ENCODE measurements around the gene MIEF1.

The MIEF1 gene

GRCh38 chr22:39487826-39488520 is 14.1 kb upstream of the MIEF1 start:
- Histone ChIP-seq H3K27me3 (ENCODE audit: control insufficient read depth in 3 of 3, insufficient read depth in 3 of 3, low read depth in 1 of 3, low read length in 3 of 3) (no peaks in the 10 kb centered on the region), H2AFZ (ENCODE audit: low read length) (no peak overlapping the region), H2AK5ac (ENCODE audit: low read depth, low read length) (no peak overlapping the region), H3K23ac (ENCODE audit: low read depth, low read length, poor library complexity) (no peak overlapping the region), H3K27ac (replicated peaks; ENCODE audit: low read length) (no peak overlapping the region), H2BK5ac (ENCODE audit: low read length) (no peak overlapping the region), H3K4ac (ENCODE audit: low read length) (no peak overlapping the region), H3K79me1 (ENCODE audit: low read depth, low read length) (peaks cover 1% of the 10 kb centered on the region), H4K8ac (ENCODE audit: low read depth, low read length) (no peak overlapping the region), H2BK120ac (ENCODE audit: low read depth, low read length) (no peak overlapping the region), H3K9ac (ENCODE audit: low read depth, low read length, poor library complexity) (no peak overlapping the region), H3K36me3 (replicated peaks in 1 of 2; ENCODE audit: control insufficient read depth in 2 of 2, insufficient read depth in 2 of 2, low read length in 2 of 2) (peaks cover 0 to 16% of the 10 kb centered on the region in 2 donors), H4K91ac (ENCODE audit: low read depth, low read length, poor library complexity) (no peak overlapping the region), H3K4me3 (ENCODE audit: low read length in 2 of 2) (no peak overlapping the region), H3K4me1 (ENCODE audit: control insufficient read depth in 2 of 2, insufficient read depth in 1 of 2, low read depth in 1 of 2, low read length in 2 of 2) (peaks cover 0 to 2% of the 10 kb centered on the region in 2 donors), H2BK12ac (ENCODE audit: low read length) (no peak overlapping the region), H3K14ac (ENCODE audit: low read length) (no peak overlapping the region), H3K18ac (ENCODE audit: low read length) (no peak overlapping the region), H3K9me3 (replicated peaks in 1 of 2; ENCODE audit: control insufficient read depth in 2 of 2, insufficient read depth in 1 of 2, low read depth in 1 of 2, low read length in 2 of 2) (no peaks in the 10 kb centered on the region), H2BK15ac (ENCODE audit: low read length) (no peak overlapping the region), H3K4me2 (ENCODE audit: insufficient read depth, low read length, poor library complexity, severe bottlenecking) (no peak overlapping the region)
- WGBS, 2 donors (ENCODE audit: extremely low coverage in 2 of 2, insufficient read length in 2 of 2, insufficient replicate concordance in 1 of 2) = no CpG with 5 or more reads among the region's 70 CpGs
- DNase-seq (ENCODE audit: low spot score) = no peak

DNA sequence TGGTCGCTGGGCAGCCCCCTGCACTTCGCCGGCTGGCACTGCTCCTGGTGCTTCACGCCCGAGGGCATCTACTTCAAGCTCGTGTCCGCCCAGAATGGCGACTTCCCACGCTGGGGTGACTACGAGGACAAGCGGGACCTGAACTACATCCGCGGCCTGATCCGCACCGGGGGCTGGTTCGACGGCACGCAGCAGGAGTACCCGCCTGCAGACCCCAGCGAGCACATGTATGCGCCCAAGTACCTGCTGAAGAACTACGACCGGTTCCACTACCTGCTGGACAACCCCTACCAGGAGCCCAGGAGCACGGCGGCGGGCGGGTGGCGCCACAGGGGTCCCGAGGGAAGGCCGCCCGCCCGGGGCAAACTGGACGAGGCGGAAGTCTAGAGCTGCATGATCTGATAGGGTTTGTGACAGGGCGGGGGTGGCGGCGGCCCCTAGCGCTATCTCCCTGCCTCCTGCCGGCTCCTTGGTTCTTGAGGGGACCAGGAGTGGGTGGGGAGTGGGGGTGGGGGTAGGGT is 13.5 kb upstream of the MIEF1 start:
- no peak overlapping the region for H2AK5ac ChIP-seq (ENCODE audit: low read depth, low read length)
- no peak overlapping the region for H2AFZ ChIP-seq (ENCODE audit: low read length)
- no peak overlapping the region for H2BK120ac ChIP-seq (ENCODE audit: low read depth, low read length)
- H3K4me1 ChIP-seq (ENCODE audit: control insufficient read depth in 2 of 2, insufficient read depth in 1 of 2, low read depth in 1 of 2, low read length in 2 of 2) = peaks cover 0 to 2% of the 10 kb centered on the region in 2 donors
- no peak overlapping the region for H3K18ac ChIP-seq (ENCODE audit: low read length)
- peaks cover 0 to 16% of the 10 kb centered on the region in 2 donors for H3K36me3 ChIP-seq (replicated peaks in 1 of 2; ENCODE audit: control insufficient read depth in 2 of 2, insufficient read depth in 2 of 2, low read length in 2 of 2)
- no CpG with 5 or more reads among the region's 39 CpGs for WGBS, 2 donors (ENCODE audit: extremely low coverage in 2 of 2, insufficient read length in 2 of 2, insufficient replicate concordance in 1 of 2)
- no peak overlapping the region for H3K4me2 ChIP-seq (ENCODE audit: insufficient read depth, low read length, poor library complexity, severe bottlenecking)
- peak overlapping the region; percentile 40 for H3K23ac ChIP-seq (ENCODE audit: low read depth, low read length, poor library complexity)
- no peak overlapping the region for H2BK15ac ChIP-seq (ENCODE audit: low read length)
- no peak overlapping the region for H3K4me3 ChIP-seq (ENCODE audit: low read length in 2 of 2)
- H4K8ac ChIP-seq (ENCODE audit: low read depth, low read length) = no peak overlapping the region
- H3K27ac ChIP-seq (replicated peaks; ENCODE audit: low read length) = no peak overlapping the region
- H4K91ac ChIP-seq (ENCODE audit: low read depth, low read length, poor library complexity) = no peak overlapping the region
- H2BK5ac ChIP-seq (ENCODE audit: low read length) = no peak overlapping the region
- H3K79me1 ChIP-seq (ENCODE audit: low read depth, low read length) = peaks cover 1% of the 10 kb centered on the region
- no peak overlapping the region for H2BK12ac ChIP-seq (ENCODE audit: low read length)
- H3K9me3 ChIP-seq (replicated peaks in 1 of 2; ENCODE audit: control insufficient read depth in 2 of 2, insufficient read depth in 1 of 2, low read depth in 1 of 2, low read length in 2 of 2) = no peaks in the 10 kb centered on the region
- H3K14ac ChIP-seq (ENCODE audit: low read length) = no peak overlapping the region
- no peak for DNase-seq (ENCODE audit: low spot score)
- no peak overlapping the region for H3K4ac ChIP-seq (ENCODE audit: low read length)
- H3K27me3 ChIP-seq (ENCODE audit: control insufficient read depth in 3 of 3, insufficient read depth in 3 of 3, low read depth in 1 of 3, low read length in 3 of 3) = no peaks in the 10 kb centered on the region
- no peak overlapping the region for H3K9ac ChIP-seq (ENCODE audit: low read depth, low read length, poor library complexity)

DNA sequence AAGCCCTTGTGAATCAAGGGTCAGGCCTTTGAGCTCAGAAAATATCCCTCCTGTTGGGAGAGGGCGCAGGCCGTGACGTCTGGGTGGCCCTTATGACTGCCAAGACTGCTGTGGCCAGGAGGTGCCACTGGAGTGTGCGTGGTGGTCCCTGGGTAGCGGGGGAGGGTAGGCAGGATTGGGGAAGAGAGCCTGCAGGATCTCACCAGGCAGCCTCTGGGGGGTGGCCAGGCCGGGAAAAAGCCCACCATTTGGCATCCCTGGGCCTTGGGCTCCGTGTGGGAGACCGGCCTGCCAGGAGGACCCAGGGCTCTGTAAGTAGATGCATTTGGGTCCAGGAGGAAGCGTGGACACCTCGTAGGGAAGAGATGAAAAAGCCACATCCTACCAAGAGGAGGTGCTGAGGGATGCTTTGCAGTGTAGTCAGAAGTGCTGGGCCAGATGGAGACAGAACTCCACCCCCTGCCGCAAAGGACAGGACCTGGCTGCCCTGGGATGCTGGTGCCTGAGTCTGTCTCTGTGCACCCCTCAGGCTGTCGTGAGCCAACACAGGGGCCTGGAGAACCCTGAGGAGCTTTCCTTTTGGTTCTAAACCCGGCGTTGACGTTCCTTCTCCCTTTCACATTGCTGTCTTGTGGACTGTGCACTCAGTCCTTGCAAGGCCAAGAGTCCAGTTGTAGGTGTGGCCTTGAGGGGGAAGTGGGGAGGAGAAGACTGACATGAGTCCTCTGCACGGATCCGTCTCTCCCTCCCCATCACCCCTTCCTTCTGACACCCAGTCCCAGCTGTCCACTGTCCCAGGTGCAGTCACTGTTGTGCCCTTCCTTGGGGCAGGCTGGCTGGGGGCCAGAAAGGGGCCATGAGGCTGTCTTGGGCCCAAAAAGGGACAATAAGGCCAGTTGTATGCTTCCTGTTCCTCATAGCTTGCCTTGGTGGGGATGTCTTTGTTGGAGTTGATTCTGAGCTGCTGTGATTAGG is 12.7 kb upstream of the MIEF1 start:
- Histone ChIP-seq H3K9me3 (replicated peaks in 1 of 2; ENCODE audit: control insufficient read depth in 2 of 2, insufficient read depth in 1 of 2, low read depth in 1 of 2, low read length in 2 of 2) (no peaks in the 10 kb centered on the region), H3K9ac (ENCODE audit: low read depth, low read length, poor library complexity) (peak overlapping the region; percentile 57)
- no peak for DNase-seq (ENCODE audit: low spot score)

More for the DNA sequence above, 12.7 kb upstream of the MIEF1 start:
- Histone ChIP-seq H4K8ac (ENCODE audit: low read depth, low read length) (no peak overlapping the region), H3K79me1 (ENCODE audit: low read depth, low read length) (peaks cover 1% of the 10 kb centered on the region), H3K4ac (ENCODE audit: low read length) (no peak overlapping the region), H2BK120ac (ENCODE audit: low read depth, low read length) (no peak overlapping the region), H2BK15ac (ENCODE audit: low read length) (no peak overlapping the region), H3K14ac (ENCODE audit: low read length) (no peak overlapping the region), H2BK5ac (ENCODE audit: low read length) (no peak overlapping the region), H2AFZ (ENCODE audit: low read length) (peak overlapping the region; percentile 51), H2AK5ac (ENCODE audit: low read depth, low read length) (no peak overlapping the region), H3K4me3 (ENCODE audit: low read length in 2 of 2) (peak overlapping the region in 1 of 2 donors; percentile 33), H3K18ac (ENCODE audit: low read length) (no peak overlapping the region), H3K27ac (replicated peaks; ENCODE audit: low read length) (no peak overlapping the region), H3K27me3 (ENCODE audit: control insufficient read depth in 3 of 3, insufficient read depth in 3 of 3, low read depth in 1 of 3, low read length in 3 of 3) (no peaks in the 10 kb centered on the region), H3K4me1 (ENCODE audit: control insufficient read depth in 2 of 2, insufficient read depth in 1 of 2, low read depth in 1 of 2, low read length in 2 of 2) (peaks cover 0 to 2% of the 10 kb centered on the region in 2 donors), H4K91ac (ENCODE audit: low read depth, low read length, poor library complexity) (no peak overlapping the region), H3K36me3 (replicated peaks in 1 of 2; ENCODE audit: control insufficient read depth in 2 of 2, insufficient read depth in 2 of 2, low read length in 2 of 2) (peaks cover 0 to 16% of the 10 kb centered on the region in 2 donors), H3K23ac (ENCODE audit: low read depth, low read length, poor library complexity) (no peak overlapping the region), H2BK12ac (ENCODE audit: low read length) (no peak overlapping the region), H3K4me2 (ENCODE audit: insufficient read depth, low read length, poor library complexity, severe bottlenecking) (no peak overlapping the region)
- no CpG with 5 or more reads among the region's 17 CpGs for WGBS, 2 donors (ENCODE audit: extremely low coverage in 2 of 2, insufficient read length in 2 of 2, insufficient replicate concordance in 1 of 2)

All from neuronal stem cell (in vitro differentiated cells).